ENCODE results near the gene RBM23. TPM values are rescaled to one million over a fixed set of nuclear protein-coding genes. Genes with fewer than 3 reads are reported as not detected.

RBM23 gene
- total RNA-seq, 2 donors from 2014 or later = 52.0 to 68.6 TPM

- WGBS, 2 experiments (ENCODE audit: insufficient coverage in 1 of 2, insufficient read length in 1 of 2) = 97% methylated on average over 3 of the region's 3 CpGs; no CpG with 5 or more reads in 1 of the 2 experiments
- Mint-ChIP-seq H3K27me3 (ENCODE audit: insufficient read depth) (no peaks in the 10 kb centered on the region), H3K4me1 (peaks cover 21% of the 10 kb centered on the region), H3K27ac (no peak overlapping the region), H3K9me3 (no peaks in the 10 kb centered on the region), H3K36me3 (ENCODE audit: low read depth) (peaks cover 7% of the 10 kb centered on the region), H3K4me3 (no peak overlapping the region)
- Histone ChIP-seq H3K36me3 (ENCODE audit: control insufficient read depth, insufficient read depth, low read length) (peaks cover 3% of the 10 kb centered on the region), H3K4me1 (ENCODE audit: control insufficient read depth, insufficient read depth, low read length) (peaks cover 13% of the 10 kb centered on the region), H3K9me3 (ENCODE audit: control insufficient read depth, low read length) (no peaks in the 10 kb centered on the region), H3K4me3 (ENCODE audit: low read length) (no peak overlapping the region), H3K27me3 (ENCODE audit: control insufficient read depth, insufficient read depth, low read length, poor library complexity, severe bottlenecking) (no peaks in the 10 kb centered on the region), H3K9ac (ENCODE audit: extremely low read depth, low read length, poor library complexity, severe bottlenecking) (no peak overlapping the region), H3K27ac (ENCODE audit: low read depth, low read length) (no peak overlapping the region)
- DNase-seq = no peak
- TF ChIP-seq, protein P1, sequence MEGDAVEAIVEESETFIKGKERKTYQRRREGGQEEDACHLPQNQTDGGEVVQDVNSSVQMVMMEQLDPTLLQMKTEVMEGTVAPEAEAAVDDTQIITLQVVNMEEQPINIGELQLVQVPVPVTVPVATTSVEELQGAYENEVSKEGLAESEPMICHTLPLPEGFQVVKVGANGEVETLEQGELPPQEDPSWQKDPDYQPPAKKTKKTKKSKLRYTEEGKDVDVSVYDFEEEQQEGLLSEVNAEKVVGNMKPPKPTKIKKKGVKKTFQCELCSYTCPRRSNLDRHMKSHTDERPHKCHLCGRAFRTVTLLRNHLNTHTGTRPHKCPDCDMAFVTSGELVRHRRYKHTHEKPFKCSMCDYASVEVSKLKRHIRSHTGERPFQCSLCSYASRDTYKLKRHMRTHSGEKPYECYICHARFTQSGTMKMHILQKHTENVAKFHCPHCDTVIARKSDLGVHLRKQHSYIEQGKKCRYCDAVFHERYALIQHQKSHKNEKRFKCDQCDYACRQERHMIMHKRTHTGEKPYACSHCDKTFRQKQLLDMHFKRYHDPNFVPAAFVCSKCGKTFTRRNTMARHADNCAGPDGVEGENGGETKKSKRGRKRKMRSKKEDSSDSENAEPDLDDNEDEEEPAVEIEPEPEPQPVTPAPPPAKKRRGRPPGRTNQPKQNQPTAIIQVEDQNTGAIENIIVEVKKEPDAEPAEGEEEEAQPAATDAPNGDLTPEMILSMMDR (conservative IDR thresholded peaks at IDR 0.05) = no peak
Observed at GRCh38 chr14:22932146-22932545, 13.2 kb upstream of the RBM23 start.

DNA sequence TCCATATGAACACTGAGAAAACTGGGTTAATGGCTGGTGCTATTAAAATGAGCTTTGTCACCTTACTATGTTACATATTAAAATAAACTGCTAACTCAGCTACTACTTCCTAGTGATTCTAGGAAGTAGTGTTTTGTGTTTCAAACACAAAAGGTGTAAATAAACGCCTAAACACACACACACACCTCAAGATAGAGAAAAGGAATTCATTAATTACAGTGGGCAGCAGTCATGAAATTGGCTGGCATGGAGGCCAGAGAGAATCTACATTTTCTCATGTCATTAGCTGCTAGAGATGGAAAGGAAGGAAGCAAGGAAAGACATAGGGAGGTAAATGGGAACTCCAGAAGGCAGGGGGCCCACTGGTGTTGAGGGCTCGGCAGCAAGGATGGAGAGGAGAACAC, 11.0 kb upstream of the RBM23 start:
- Mint-ChIP-seq H3K27ac (no peak overlapping the region), H3K9me3 (no peaks in the 10 kb centered on the region), H3K36me3 (ENCODE audit: low read depth) (peaks cover 25% of the 10 kb centered on the region), H3K27me3 (ENCODE audit: insufficient read depth) (no peaks in the 10 kb centered on the region), H3K4me3 (no peak overlapping the region), H3K4me1 (peaks cover 21% of the 10 kb centered on the region)
- Histone ChIP-seq H3K27ac (ENCODE audit: low read depth, low read length) (peak overlapping the region; percentile 16), H3K36me3 (ENCODE audit: control insufficient read depth, insufficient read depth, low read length) (peaks cover 21% of the 10 kb centered on the region), H3K4me1 (ENCODE audit: control insufficient read depth, insufficient read depth, low read length) (peaks cover 13% of the 10 kb centered on the region), H3K27me3 (ENCODE audit: control insufficient read depth, insufficient read depth, low read length, poor library complexity, severe bottlenecking) (no peaks in the 10 kb centered on the region), H3K9ac (ENCODE audit: extremely low read depth, low read length, poor library complexity, severe bottlenecking) (peak overlapping the region; percentile 66), H3K4me3 (ENCODE audit: low read length) (peak overlapping the region; percentile 92), H3K9me3 (ENCODE audit: control insufficient read depth, low read length) (no peaks in the 10 kb centered on the region)
- TF ChIP-seq, protein P1 (conservative IDR thresholded peaks at IDR 0.05) = no peak
- DNase-seq = no peak
- WGBS, 2 experiments (ENCODE audit: insufficient coverage in 1 of 2, insufficient read length in 1 of 2) = 19 to 33% methylated on average over 1 of the region's 2 CpGs

DNA sequence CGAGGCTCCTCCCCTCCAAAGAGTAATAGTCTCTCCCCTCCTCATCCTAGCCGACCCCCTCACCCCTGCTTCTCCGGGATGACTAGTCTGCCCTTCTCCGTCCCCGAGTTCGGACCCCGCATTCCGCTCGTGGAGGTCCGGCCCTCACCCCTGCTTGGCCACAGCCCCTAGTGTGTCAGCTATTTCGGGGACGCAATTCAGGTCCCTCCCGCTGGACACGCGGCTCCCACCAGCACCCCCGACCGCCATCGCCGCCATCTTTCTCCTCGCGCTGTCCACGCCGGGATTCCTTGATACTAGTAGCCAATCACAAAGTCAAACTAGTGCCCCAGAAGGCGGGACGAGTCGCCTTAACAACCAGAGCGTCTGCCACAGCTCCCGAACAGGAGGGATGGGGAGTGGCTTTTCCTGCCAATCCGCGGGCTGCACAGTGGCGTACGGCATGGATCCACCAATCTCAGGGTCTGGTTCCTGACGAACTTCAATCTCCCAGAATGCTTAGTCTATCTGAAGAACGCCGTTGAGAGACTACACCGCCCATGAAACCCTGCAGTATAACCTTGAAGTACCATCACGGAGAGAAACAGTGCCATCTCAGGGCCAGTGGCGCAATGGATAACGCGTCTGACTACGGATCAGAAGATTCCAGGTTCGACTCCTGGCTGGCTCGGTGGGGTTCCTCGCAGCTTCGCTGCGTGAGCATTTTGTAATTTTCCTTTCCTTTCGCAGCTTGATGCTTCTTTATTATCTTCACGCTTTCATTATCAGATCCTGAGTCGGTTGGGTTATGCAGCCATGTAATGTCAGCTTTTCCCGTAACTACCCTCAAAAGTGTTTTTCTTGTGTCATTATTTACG, 10.4 kb upstream of the RBM23 start, which contains the start of gene PRMT5:
Gene PRMT5 (minus strand): TSS at position 273 of the 857 bp plus-strand sequence. CDS start 15 bp downstream, at position 258.
- peaks cover 21% of the 10 kb centered on the region for H3K4me1 Mint-ChIP-seq
- peaks cover 31% of the 10 kb centered on the region for H3K36me3 Mint-ChIP-seq (ENCODE audit: low read depth)
- DNase-seq = peak; percentile 99
- H3K27ac Mint-ChIP-seq = no peak within 1 kb of the TSS
- no peaks in the 10 kb centered on the region for H3K27me3 Mint-ChIP-seq (ENCODE audit: insufficient read depth)
- no peak within 1 kb of the TSS for H3K4me3 Mint-ChIP-seq
- H3K27ac ChIP-seq (ENCODE audit: low read depth, low read length) = peak within 1 kb of the TSS; percentile 64
- no peaks in the 10 kb centered on the region for H3K27me3 ChIP-seq (ENCODE audit: control insufficient read depth, insufficient read depth, low read length, poor library complexity, severe bottlenecking)
- H3K9me3 ChIP-seq (ENCODE audit: control insufficient read depth, low read length) = no peaks in the 10 kb centered on the region
- 1 to 3% methylated on average over 31 to 51 of the region's 51 CpGs for WGBS, 2 experiments (ENCODE audit: insufficient coverage in 1 of 2, insufficient read length in 1 of 2)
- peak within 1 kb of the TSS; percentile 66 for H3K9ac ChIP-seq (ENCODE audit: extremely low read depth, low read length, poor library complexity, severe bottlenecking)
- no peaks in the 10 kb centered on the region for H3K9me3 Mint-ChIP-seq
- peaks cover 27% of the 10 kb centered on the region for H3K36me3 ChIP-seq (ENCODE audit: control insufficient read depth, insufficient read depth, low read length)
- TF ChIP-seq, protein P1 (conservative IDR thresholded peaks at IDR 0.05) = no peak
- peaks cover 13% of the 10 kb centered on the region for H3K4me1 ChIP-seq (ENCODE audit: control insufficient read depth, insufficient read depth, low read length)
- peak within 1 kb of the TSS; percentile 92 for H3K4me3 ChIP-seq (ENCODE audit: low read length)

Measured in endodermal cell (in vitro differentiated cells).